HG03095 (cell line): ENCODE results near the gene PHB1.
A peak's percentile ranks its signal among the peaks of the same experiment; 100 is the strongest.

Source experiments
- ATAC-seq: cut with Tn5 transposase; IDR thresholded peaks from one replicate; pipeline ENCODE4 v1.9.1; 2021; ENCODE audit warnings: moderate library complexity; ENCODE audit not compliant: unreplicated experiment

PHB1 gene

GRCh38 chr17:49414622-49415350, at the start of gene PHB1:
PHB1 (minus strand) TSS chr17:49414882; CDS start chr17:49413264, 1,618 bp downstream.
- peak; percentile 98 for ATAC-seq

DNA sequence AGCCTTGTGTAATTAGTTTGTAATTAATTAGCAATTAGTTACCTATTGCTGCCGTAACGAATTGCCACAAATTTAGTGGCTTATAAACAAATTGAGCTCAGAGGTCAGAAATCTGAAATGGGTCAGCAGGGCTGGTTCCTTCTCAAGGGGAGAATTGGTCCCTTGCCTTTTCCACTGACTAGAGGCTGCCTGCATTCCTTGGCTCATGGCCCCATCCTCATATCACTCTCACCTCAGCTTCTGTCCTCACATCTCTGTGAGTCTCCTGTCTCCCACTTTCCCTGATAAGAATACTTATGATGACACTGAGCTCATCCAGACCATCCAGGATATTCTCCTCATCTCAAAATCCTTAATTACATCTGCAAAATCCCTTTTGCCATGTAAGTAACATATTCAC, 49.4 kb upstream of the PHB1 start:
- no peak for ATAC-seq

DNA sequence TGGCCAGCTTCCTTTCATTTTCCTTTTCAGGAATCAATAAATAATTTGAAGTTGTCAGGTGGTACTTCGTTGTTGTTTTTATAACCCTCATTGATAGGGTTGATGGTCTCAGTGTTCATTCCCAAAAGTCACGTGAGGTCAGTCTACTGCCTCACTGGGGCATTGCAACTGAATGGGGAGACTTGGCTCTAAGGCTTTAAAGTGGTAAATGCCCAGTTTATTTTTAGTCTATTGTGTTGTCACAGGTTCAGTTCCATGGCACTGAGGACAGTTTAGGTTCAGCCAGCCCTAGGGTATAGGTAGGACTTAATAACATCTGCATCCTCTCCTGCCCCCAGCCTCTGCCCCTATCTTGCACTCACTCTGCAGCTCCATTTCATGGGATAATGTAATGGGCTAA, 46.9 kb upstream of the PHB1 start:
- ATAC-seq, result no peak

DNA sequence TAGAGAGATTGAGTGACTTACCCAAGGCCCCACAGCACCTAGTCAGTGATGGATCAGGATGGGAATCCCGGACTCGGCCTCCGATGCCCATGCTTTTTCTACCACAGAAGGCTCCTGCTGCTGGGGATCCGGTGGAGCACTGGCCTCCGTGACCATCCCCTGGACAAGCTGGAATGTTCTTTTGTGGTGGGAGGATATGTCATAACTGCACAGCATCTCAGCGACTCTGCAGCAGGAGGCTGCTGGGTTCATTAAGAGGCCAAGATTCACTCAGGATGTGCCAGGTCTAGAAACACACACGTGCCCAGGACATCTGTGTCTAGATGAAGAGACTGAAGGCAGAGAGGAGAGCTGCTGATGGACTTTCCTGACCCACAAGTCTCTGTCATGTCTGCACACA, 45.7 kb upstream of the PHB1 start:
- no peak for ATAC-seq

DNA sequence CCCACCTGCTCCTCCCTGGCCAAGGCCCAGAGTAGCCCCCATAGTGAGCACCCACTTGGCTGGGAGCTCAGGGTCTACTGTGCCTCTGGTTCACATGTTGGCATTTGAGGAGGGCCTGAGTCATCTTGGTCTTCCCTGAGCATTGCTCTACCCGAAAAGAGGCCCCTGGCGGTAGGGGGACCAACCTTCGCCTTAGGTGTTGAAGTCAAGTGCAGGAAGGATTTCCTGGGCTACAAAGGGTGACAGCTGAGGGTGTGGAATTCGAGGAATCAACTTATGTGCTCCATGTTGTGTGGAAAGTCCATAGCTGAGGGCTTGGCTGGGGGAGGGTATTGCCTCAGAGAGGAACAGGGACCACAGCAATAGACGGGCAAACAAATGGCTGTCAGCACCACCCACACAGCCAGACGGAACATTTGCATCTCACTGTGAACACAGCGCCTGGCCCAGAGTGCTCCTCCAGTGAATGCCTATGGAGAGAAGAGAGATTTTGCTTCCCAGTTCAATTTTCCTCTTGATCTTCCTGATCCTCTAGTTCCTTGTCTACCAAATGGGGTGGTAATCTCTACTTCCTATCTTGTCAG, 44.8 kb upstream of the PHB1 start:
- no peak for ATAC-seq

DNA sequence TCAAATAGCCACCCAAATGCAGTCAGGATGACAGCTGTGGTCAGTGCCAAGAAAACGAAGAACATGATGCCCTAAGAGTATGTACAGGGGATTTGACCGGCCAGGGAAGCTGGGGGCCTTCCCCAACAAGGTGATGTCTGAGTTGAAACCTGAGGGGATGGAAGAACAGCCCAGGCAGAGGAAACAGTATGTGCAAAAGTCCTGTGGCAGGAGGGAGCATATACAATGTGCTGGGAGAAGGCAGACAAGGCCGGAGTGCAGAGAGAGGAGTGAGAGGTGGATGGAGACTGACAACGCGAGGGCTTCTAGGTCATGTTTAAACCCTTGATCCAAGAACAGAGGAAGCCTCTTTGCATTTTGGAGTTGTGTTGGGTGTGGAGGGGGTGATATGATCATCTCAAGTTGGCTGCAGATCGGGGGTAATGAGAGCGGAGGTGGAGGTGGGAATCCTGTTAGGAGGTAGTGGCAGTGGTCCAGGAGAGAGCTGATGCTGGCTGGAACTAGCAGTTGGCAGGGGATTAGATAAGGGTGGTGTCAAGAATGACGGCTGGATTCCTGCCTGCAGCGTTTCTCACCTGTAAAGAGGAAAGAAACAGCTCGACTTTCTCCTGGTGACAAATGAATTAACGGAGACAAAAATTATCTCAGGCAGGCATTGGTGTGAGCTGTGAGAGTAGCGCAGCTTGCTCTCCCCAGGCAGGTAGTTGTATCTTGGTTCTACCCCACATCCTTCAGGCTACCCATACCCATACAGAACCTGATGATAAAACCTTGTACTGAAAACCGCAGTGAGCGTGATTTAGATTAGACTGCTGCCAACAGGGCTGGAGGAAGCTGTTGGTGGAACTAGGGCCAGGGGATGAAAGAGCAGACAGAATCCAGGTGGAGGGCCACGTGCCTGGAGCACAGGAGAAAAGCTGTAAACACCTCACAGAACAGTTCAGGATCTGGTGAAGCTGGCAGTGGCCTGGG, 43.2 kb upstream of the PHB1 start:
- no peak for ATAC-seq

DNA sequence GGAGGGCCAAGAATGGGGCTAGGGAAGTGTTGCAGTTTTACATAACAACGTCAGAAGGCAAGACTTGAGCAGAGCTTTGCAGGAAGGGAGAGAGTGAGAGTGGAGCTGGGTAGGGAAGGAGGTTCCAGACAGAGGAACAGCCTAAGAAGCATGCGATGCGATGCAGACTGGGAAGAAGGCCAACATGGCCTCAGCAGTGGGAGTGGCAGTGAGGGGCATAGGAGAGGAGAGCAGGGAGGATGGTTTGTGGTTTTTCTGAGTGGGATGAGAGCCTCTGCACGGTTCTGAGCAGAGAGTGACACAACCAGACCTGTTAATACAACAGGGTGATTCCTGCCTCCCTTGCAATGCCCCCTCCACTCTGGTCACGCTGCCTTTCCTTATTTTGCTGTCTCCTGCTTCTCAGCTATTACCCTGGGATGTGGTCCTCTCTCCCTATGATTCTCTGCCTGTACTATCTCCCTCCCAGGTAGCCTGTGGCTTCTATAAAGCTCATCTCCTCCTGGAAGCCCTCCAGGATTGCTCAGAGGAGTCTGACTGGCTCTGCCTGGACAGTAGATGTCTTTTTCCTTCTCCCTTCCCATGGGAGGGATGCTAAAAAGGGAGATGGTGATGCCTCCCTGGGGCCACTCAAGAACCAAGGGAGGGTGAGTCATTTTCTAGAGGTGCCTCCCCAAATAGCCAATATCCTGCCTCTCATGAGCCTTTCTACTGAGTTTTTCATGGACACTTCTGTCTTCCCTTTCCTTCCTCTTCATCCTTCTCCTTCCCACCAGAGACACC, 41.7 kb upstream of the PHB1 start:
- no peak for ATAC-seq

DNA sequence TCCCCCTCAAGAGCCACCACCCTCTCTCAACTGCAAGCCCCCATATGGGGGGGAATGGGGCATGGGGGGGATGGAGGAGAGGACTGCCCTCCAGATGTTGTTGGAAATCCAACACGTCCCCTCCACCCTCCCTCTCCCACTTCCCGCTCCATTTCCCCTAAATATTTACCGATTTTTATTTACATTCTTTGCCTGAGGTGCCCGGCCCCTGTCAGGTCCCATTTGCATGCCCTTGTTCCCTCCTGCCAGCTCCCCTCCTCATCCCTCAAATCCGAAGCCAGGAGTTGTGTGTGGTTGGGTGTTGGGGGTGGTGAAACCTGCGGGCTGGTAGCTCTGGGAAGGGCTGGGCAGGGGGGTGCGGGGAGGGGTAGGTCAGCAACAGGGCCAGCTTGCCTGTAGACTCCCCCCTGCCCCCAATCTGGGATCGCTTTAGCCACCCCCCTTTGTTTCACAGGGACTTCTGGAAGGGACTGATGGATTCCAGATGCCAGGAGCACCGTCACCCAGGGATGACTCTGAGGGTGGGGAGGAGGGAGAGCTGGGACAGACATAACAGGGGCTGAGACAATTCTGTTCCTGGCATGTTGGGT, 40.7 kb upstream of the PHB1 start:
- ATAC-seq, result no peak

GRCh38 chr17:49454050-49454449, 39.4 kb upstream of the PHB1 start:
- no peak for ATAC-seq

DNA sequence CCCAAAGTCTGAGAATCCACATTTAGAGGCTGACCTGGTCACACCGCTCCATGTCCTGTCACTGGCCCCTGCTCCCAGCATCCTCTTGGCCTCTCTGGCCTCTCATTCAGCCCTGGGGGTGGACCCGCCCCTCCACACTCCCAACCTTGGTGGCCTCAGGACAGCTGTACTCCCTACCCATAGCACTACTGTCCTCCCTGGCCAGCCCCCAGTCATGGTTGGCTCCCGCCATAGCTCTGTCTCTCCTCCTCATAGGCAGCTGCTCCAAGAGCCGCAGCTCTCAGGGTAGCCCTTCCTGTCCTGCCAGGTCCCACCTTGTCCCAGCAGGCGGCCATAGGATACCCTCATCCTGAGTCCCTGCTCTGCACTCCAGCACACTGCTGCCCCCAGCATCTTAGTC, 38.0 kb upstream of the PHB1 start:
- no peak for ATAC-seq

DNA sequence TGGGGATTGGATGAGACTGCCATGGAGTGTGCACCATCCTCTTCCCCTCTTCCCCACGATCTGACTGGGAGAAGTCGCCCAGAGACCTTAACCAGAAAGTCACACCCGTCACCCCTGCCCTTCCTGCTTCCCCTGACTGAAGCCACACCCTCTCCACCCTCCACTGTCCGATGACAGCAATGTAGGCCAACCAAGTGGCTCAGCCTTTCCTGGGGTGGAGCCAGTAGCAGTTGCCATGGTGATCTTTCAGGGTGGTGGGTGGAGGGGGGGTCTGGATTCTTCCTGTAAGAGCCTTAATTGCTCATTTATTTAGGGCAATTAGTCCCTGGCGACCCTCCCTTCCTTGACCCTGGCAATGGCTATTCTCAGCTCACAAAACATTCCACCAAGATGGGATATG, 37.5 kb upstream of the PHB1 start:
- no peak for ATAC-seq

- ATAC-seq, result no peak
Measured at GRCh38 chr17:49450735-49451134, 36.1 kb upstream of the PHB1 start.

DNA sequence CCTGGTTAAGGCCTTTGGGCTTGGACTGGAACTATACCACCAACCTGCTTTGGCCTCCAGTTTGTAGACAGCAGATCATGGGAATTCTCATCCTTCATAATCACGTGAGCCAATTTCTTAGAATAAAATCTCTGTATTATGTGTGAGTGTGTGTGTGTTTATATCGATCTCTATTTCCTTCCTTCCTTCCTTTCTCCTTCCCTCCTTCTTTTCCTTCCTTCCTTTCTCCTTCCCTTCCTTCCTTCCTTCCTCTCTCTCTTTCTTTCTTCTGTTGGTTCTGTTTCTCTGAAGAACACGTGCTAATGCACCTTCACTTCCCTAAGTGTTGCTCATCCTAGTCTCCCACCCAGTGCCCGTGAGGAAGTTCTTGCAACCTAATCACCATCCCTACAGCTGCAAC, 35.5 kb upstream of the PHB1 start:
- no peak for ATAC-seq

DNA sequence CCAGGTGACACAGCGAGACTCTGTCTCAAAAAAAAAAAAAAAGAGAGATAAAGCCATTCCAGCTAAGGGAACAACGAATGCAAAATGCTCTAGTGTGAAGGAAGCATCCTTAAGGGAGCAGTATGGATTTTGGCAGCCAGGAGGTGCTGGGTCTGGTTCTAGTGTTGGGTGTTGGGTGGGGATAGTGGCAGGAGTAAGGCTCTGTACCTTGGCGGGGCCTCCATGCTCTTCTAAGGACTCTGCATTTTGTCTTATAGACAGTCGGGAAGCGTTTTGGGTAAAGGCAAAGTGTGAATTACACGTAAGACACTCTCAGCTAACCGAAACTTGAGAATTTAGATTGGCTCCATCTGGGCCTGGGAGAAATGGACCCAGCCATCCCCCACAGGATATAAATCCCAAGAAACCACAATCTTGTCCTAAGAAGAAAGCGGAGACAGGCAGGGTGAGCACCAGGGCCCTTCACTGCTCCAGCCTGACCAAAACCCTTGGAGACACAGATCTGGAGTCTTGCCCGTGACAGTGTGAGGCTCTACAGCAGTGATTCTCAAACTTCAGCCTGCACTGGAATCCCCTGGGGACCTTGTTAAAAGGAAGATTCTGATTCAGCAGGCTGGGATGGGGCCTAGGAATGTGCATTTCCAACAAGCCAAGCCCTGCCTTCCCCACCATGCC, 33.1 kb upstream of the PHB1 start:
- ATAC-seq, result no peak

- no peak for ATAC-seq
Measured at GRCh38 chr17:49445591-49445990, 30.9 kb upstream of the PHB1 start.

DNA sequence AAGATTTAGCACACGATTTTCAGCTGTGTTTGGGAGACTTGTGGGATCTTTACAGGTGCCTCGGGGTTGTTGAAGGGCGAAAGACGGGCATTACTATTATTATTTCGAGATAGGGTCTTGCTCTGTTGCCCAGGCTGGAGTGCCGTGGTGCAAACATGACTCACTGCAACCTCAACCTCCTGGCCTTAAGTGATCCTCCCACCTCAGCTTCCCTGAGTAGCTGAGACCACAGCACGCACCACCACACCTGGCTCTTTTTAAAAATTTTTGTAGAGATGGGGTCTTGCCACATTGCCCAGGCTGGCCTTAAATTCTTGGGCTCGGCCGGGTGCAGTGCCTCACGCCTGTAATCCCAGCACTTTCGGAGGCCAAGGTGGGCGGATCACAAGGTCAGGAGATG, 29.7 kb upstream of the PHB1 start:
- no peak for ATAC-seq

GRCh38 chr17:49443862-49444261, 29.2 kb upstream of the PHB1 start:
- ATAC-seq, result no peak

DNA sequence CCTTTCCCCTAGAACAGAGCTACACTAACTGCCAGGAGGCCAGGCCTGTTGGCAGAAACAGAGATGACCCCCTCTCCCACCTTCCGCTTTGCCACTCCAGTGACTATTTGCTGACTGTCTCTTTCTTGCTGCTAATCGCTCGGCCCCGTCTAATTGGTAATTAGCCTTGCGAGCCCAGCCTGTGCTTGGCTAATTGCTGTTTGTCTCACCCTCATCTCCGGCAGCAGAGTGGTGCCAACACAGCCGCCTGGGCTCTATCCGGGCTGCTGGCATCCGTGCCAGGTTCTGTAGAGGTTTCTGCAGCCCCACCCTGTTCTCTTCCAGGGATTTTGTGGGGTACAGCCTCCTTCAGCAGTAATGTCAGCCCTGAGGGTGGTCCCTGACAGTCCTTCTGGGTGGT, 27.4 kb upstream of the PHB1 start:
- no peak for ATAC-seq

DNA sequence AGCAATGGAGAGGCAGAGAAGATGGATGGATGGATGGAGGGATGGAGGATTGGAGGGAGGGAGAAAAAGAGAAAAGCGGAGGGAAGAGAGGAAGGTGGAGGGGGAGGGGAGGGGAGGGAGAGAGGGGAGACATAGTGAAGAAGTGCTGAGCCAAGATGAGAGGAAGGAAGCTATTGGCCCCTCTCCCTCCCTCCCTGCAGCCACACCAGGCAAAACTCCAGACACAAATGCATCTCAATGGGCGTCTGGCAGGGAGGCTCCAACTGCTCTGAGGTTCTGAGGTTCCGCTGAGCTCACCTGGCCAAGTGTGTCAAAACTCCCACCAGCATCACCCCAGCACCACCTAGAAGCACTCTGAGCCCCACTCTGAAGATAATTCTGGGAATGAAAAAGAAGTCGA, 26.9 kb upstream of the PHB1 start:
- no peak for ATAC-seq

DNA sequence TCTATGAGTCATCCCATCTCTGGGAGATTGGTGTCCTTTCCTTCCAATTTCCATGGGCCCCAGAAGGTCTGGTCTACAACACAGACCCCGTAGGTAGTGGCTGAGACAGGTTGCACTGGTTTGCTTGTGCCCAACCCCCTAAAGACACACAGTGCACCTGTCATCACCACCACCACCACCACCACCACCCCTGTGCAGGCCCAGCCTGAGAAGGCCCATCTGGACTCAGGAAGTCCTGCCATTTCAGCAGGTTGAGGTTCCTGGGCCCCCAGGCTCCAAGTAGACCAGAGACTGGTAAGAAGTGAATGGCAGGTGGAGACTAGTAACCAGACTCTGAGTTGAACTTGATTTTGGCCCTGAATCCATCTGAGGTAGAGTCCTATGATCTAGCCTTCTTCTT, 25.9 kb upstream of the PHB1 start:
- ATAC-seq, result no peak
